ENCODE measurements around the gene GPHN. TPM values are rescaled to one million over a fixed set of nuclear protein-coding genes. Genes with fewer than 3 reads are reported as not detected.

GPHN gene
- total and polyA plus RNA-seq, 7 donors = 8.1 to 39.7 (median 22.3) TPM

- WGBS, 3 donors = 83 to 96% (median 90%) methylated on average over 2 of the region's 2 CpGs
- no peak overlapping the region for H3K4me3 ChIP-seq
- TF ChIP-seq, protein P1, sequence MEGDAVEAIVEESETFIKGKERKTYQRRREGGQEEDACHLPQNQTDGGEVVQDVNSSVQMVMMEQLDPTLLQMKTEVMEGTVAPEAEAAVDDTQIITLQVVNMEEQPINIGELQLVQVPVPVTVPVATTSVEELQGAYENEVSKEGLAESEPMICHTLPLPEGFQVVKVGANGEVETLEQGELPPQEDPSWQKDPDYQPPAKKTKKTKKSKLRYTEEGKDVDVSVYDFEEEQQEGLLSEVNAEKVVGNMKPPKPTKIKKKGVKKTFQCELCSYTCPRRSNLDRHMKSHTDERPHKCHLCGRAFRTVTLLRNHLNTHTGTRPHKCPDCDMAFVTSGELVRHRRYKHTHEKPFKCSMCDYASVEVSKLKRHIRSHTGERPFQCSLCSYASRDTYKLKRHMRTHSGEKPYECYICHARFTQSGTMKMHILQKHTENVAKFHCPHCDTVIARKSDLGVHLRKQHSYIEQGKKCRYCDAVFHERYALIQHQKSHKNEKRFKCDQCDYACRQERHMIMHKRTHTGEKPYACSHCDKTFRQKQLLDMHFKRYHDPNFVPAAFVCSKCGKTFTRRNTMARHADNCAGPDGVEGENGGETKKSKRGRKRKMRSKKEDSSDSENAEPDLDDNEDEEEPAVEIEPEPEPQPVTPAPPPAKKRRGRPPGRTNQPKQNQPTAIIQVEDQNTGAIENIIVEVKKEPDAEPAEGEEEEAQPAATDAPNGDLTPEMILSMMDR (IDR thresholded peaks at IDR 0.05) = no peak
- no peak overlapping the region for H3K27ac ChIP-seq
- H3K9me3 ChIP-seq = no peaks in the 10 kb centered on the region
- no peak for ATAC-seq
- DNase-seq = no peak
- intact Hi-C loops (cut with DNase I) = no loop called here
- no peaks in the 10 kb centered on the region for H3K36me3 ChIP-seq (ENCODE audit: insufficient read depth in 1 of 2, low read depth in 1 of 2)
- H3K27me3 ChIP-seq (ENCODE audit: insufficient read depth in 3 of 3, low read length in 2 of 3) = no peaks in the 10 kb centered on the region
- H3K4me1 ChIP-seq = no peaks in the 10 kb centered on the region
Measured at GRCh38 chr14:67192366-67192765, 684.4 kb downstream of the GPHN start.

- Histone ChIP-seq H3K9me3 (no peaks in the 10 kb centered on the region), H3K4me3 (no peak overlapping the region), H3K36me3 (ENCODE audit: insufficient read depth in 1 of 2, low read depth in 1 of 2) (no peaks in the 10 kb centered on the region), H3K27ac (no peak overlapping the region), H3K27me3 (ENCODE audit: insufficient read depth in 3 of 3, low read length in 2 of 3) (no peaks in the 10 kb centered on the region), H3K4me1 (no peaks in the 10 kb centered on the region)
- ATAC-seq = no peak
- intact Hi-C loops (cut with DNase I) = no loop called here
- DNase-seq = no peak
- TF ChIP-seq, protein P1 (IDR thresholded peaks at IDR 0.05) = no peak
- 64 to 71% (median 70%) methylated on average over 2 of the region's 2 CpGs for WGBS, 3 donors
Measured at GRCh38 chr14:67195279-67195678, 687.3 kb downstream of the GPHN start.

DNA sequence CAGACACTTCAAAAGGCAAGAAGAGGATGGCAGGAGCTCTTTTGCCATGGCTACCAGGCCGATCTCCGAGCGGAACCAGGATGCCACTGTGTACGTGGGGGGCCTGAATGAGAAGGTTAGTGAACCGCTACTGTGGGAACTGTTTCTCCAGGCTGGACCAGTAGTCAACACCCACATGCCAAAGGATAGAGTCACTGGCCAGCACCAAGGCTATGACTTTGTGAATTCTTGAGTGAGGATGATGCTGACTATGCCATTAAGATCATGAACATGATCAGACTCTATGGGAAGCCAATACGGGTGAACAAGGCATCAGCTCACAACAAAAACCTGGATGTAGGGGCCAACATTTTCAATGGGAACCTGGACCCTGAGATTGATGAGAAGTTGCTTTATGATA is 691.1 kb downstream of the GPHN start:
- Histone ChIP-seq H3K9me3 (no peaks in the 10 kb centered on the region), H3K4me1 (no peaks in the 10 kb centered on the region), H3K27ac (no peak overlapping the region), H3K36me3 (ENCODE audit: insufficient read depth in 1 of 2, low read depth in 1 of 2) (no peaks in the 10 kb centered on the region), H3K4me3 (no peak overlapping the region), H3K27me3 (ENCODE audit: insufficient read depth in 3 of 3, low read length in 2 of 3) (no peaks in the 10 kb centered on the region)
- 92 to 97% (median 95%) methylated on average over 6 of the region's 6 CpGs for WGBS, 3 donors
- TF ChIP-seq, protein P1 (IDR thresholded peaks at IDR 0.05) = no peak
- DNase-seq = no peak
- no peak for ATAC-seq
- intact Hi-C loops (cut with DNase I) = no loop called here

GRCh38 chr14:67207810-67208209 is 699.9 kb downstream of the GPHN start:
- Histone ChIP-seq H3K4me3 (no peak overlapping the region), H3K27ac (no peak overlapping the region), H3K27me3 (ENCODE audit: insufficient read depth in 3 of 3, low read length in 2 of 3) (no peaks in the 10 kb centered on the region), H3K4me1 (no peaks in the 10 kb centered on the region), H3K9me3 (no peaks in the 10 kb centered on the region), H3K36me3 (ENCODE audit: insufficient read depth in 1 of 2, low read depth in 1 of 2) (no peaks in the 10 kb centered on the region)
- TF ChIP-seq, protein P1 (IDR thresholded peaks at IDR 0.05) = no peak
- intact Hi-C loops (cut with DNase I) = no loop called here
- no peak for ATAC-seq
- 71 to 76% (median 74%) methylated on average over 8 of the region's 8 CpGs for WGBS, 3 donors
- no peak for DNase-seq

DNA sequence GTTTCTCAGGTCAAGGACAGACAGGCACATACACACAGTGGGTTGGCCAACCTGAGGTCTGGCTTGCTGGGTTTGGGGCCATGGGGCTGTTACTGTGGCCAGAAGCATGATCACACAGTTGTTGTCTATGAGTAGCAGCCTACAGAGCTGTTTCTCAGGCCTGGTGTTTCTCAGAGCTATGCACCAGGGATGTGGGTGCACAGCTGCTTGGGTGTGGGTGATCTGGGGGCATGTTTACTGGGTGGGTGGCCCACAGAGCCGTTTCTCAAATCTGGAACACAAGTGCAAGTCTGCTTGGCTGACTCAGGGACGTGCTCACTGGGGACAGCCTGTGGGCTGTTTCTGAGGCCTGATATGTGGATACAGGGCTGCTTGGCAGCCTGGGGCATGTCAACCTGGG is 710.2 kb downstream of the GPHN start:
- TF ChIP-seq, protein P1 (IDR thresholded peaks at IDR 0.05) = no peak
- H3K36me3 ChIP-seq (ENCODE audit: insufficient read depth in 1 of 2, low read depth in 1 of 2) = no peaks in the 10 kb centered on the region
- ATAC-seq = no peak

More for the DNA sequence above, 710.2 kb downstream of the GPHN start:
- WGBS, 3 donors = 49 to 75% (median 56%) methylated on average over 2 of the region's 2 CpGs
- no peaks in the 10 kb centered on the region for H3K9me3 ChIP-seq
- no peak for DNase-seq
- no peaks in the 10 kb centered on the region for H3K27me3 ChIP-seq (ENCODE audit: insufficient read depth in 3 of 3, low read length in 2 of 3)
- no peaks in the 10 kb centered on the region for H3K4me1 ChIP-seq
- no peak overlapping the region for H3K27ac ChIP-seq
- no peak overlapping the region for H3K4me3 ChIP-seq
- intact Hi-C loops (cut with DNase I) = no loop called here
